HepG2 (cell line): ENCODE measurements around the gene NDUFAF8. TPM values are rescaled to one million over a fixed set of nuclear protein-coding genes. Genes with fewer than 3 reads are reported as not detected.
A peak's percentile ranks its signal among the peaks of the same experiment; 100 is the strongest.

ENCODE experiments used
- FLYWCH1 ChIP-seq: sonication (generic); formaldehyde crosslinking; IDR thresholded peaks from 2 replicates; pipeline ENCODE4 v1.8.1; 2023; ENCODE audit warnings: mild to moderate bottlenecking, missing genetic modification reagents
- FOXM1 ChIP-seq: sonication (generic); formaldehyde crosslinking; IDR thresholded peaks from 2 replicates; pipeline ENCODE4 v1.5.0; 2020; ENCODE audit warnings: missing genetic modification reagents
- GATA4 ChIP-seq: sonication (generic); IDR thresholded peaks from 2 replicates; pipeline ENCODE4 v1.6.1; 2016; ENCODE audit warnings: antibody characterized with exemption, low read depth, borderline replicate concordance
- IRF2 ChIP-seq: IDR thresholded peaks from 2 replicates; pipeline ENCODE4 v1.6.1; 2018; ENCODE audit warnings: missing genetic modification reagents, missing compliant biosample characterization
- MIXL1 ChIP-seq: IDR thresholded peaks from 2 replicates; pipeline ENCODE4 v1.6.1; 2016
- MYC ChIP-seq: sonication (generic); formaldehyde crosslinking; IDR thresholded peaks from 2 replicates; pipeline ENCODE4 v1.9.0; 2021; ENCODE audit warnings: missing genetic modification reagents, borderline replicate concordance
- NFE2L2 ChIP-seq: fragments of 150-350 bp; IDR thresholded peaks from 2 replicates; pipeline ENCODE4 v1.6.1; 2014; ENCODE audit warnings: low read length
- RFX5 ChIP-seq: IDR thresholded peaks from 2 replicates; pipeline ENCODE4 v1.6.1; 2011; ENCODE audit warnings: low read depth, low read length, improper control_type of control experiment
- RNF2 ChIP-seq: fragments of 450-650 bp; conservative IDR thresholded peaks from 2 replicates; pipeline ENCODE4 v1.6.1; 2016; ENCODE audit warnings: low read depth
- RXRB ChIP-seq: IDR thresholded peaks from 2 replicates; pipeline ENCODE4 v1.6.1; 2016; ENCODE audit warnings: borderline replicate concordance, missing genetic modification reagents, missing compliant biosample characterization
- SIN3A ChIP-seq: IDR thresholded peaks from 2 replicates; pipeline ENCODE4 v1.6.1; 2011; ENCODE audit warnings: low read depth, mild to moderate bottlenecking, control low read depth, low read length, borderline replicate concordance
- SIX1 ChIP-seq: sonication (generic); formaldehyde crosslinking; IDR thresholded peaks from 2 replicates; pipeline ENCODE4 v1.4.0; 2020; ENCODE audit warnings: missing genetic modification reagents, borderline replicate concordance
- TBX3 ChIP-seq: fragments of 450-650 bp; IDR thresholded peaks from 2 replicates; pipeline ENCODE4 v1.6.1; 2017; ENCODE audit warnings: antibody characterized with exemption, mild to moderate bottlenecking, inconsistent platforms, borderline replicate concordance
- TP53 ChIP-seq: sonication (generic); formaldehyde crosslinking; conservative IDR thresholded peaks from 2 replicates; pipeline ENCODE4 v1.4.0; 2020; ENCODE audit warnings: missing genetic modification reagents
- U2AF2 ChIP-seq: fragments of 200-400 bp; formaldehyde crosslinking; IDR thresholded peaks from 2 replicates; pipeline ENCODE4 v1.6.1; 2017; ENCODE audit warnings: low read depth, mild to moderate bottlenecking, low read length
- ZNF24 ChIP-seq: fragments of 450-650 bp; IDR thresholded peaks from 2 replicates; pipeline ENCODE4 v1.6.1; 2017; ENCODE audit warnings: antibody characterized with exemption, mild to moderate bottlenecking
- ZNF263 ChIP-seq: sonication (generic); formaldehyde crosslinking; IDR thresholded peaks from 2 replicates; pipeline ENCODE4 v1.4.0; 2020; ENCODE audit warnings: missing genetic modification reagents
- ZNF326 ChIP-seq: sonication (generic); formaldehyde crosslinking; IDR thresholded peaks from 2 replicates; pipeline ENCODE4 v1.4.0; 2020; ENCODE audit warnings: missing genetic modification reagents, borderline replicate concordance
- ZNF382 ChIP-seq: sonication (generic); formaldehyde crosslinking; IDR thresholded peaks from 2 replicates; pipeline ENCODE4 v1.5.0; 2020; ENCODE audit warnings: missing genetic modification reagents, mild to moderate bottlenecking, borderline replicate concordance
- ZNF792 ChIP-seq: IDR thresholded peaks from 2 replicates; pipeline ENCODE4 v1.6.1; 2016
- polyA plus RNA-seq, 8 experiments: library from polyadenylated mRNA; depleted of rRNA in 3 of 8; stranded (reverse) in 7 of 8; unstranded in 1 of 8; fragments of >200 nt; fragmentation: Illumina TruSeq in 4 of 8; extraction: Trizol in 4 of 8; gene quantifications; 2 replicates each; pipeline versions ENCODE4 v1.2.1 to v1.2.3, GENCODE V29; 2011 to 2016; ENCODE audit warnings: low read depth in 4 of 8, missing spikeins in 1 of 8, mixed read lengths in 1 of 8; ENCODE audit not compliant: insufficient read depth in 1 of 8
- total RNA-seq, 5 experiments: library from RNA; depleted of rRNA; stranded (reverse); fragments of >200 nt; fragmentation: Illumina TruSeq; extraction: Trizol; gene quantifications; 2 replicates each; pipeline ENCODE4 v1.2.3, GENCODE V29; 2016; ENCODE audit warnings: low read depth in 1 of 5
- TF ChIP-seq, protein P1 (sequence below): sonication (generic); formaldehyde crosslinking; conservative IDR thresholded peaks from 2 replicates; pipeline ENCODE4 v1.4.0; 2020; ENCODE audit warnings: missing genetic modification reagents
- TF ChIP-seq, protein P2 (sequence below): IDR thresholded peaks from 2 replicates; pipeline ENCODE4 v1.6.1; 2016; ENCODE audit warnings: low read depth, control low read depth
- TF ChIP-seq, protein P3 (sequence below): sonication (generic); formaldehyde crosslinking; IDR thresholded peaks from 2 replicates; pipeline ENCODE4 v1.8.0; 2022; ENCODE audit warnings: missing genetic modification reagents, low read depth, mild to moderate bottlenecking, borderline replicate concordance
- TF ChIP-seq, protein P4 (sequence below): IDR thresholded peaks from 2 replicates; pipeline ENCODE4 v1.6.1; 2016; ENCODE audit warnings: missing compliant biosample characterization, missing genetic modification reagents, borderline replicate concordance
- TF ChIP-seq, protein P5 (sequence below): sonication (generic); formaldehyde crosslinking; IDR thresholded peaks from 2 replicates; pipeline ENCODE4 v1.8.0; 2022; ENCODE audit warnings: mild to moderate bottlenecking, missing genetic modification reagents, moderate library complexity

The NDUFAF8 gene
- total and polyA plus RNA-seq, 2 of the 13 experiments (the other 11 are each of a cell fraction or from before 2014, with no cell fraction given), result 75.6 to 233 TPM

DNA sequence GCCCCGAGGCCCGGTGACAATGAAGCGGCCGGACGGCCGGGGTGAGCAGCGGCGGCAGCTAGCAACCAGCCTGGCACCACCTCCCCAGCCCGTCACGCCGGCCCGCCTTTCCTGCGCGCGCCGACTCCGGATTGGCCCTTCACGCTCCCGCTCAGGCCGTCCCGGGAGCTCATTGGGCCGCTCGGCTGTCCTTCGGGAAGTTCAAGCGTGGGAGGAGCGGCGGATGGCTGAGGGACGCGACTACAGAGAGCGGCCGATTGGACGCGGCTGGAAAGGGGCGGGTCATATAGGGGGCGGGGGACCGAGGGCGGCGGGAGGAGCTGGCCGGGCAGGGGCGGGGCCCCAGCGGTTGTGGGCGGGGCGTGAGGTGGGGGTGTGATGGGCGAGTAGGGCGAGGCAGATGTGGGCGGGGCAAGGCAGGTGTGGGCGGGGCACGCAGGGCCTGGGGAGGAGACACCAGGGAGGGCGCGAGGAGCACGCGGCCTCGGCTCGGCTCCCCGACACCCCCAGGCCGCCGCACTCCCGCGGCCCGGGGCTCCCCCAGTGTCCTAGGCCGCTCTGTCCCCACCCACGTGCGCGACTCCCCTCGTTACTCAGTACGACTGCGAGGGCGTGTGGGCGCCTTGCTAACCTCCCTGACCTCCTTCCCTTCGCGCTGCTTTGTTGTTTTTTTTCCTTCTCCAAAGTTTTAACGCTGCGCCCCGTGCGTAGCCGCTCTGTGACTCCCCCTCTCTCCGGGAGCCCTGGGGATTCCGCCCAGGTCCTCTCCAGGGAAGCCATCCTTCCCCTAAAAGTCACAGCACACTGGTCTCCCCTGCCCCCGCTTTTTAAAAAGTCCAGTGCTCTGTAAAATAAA, 16.0 kb upstream of the NDUFAF8 start, which contains the start of gene CEP131 (continued):
- TF ChIP-seq SIN3A (peak; percentile 65; the same call in 1 of the 2 replicates), IRF2 (CRISPR knock-in tag) (no peak), SIX1 (CRISPR knock-in tag) (no peak), FOXM1 (CRISPR knock-in tag) (no peak), MIXL1 (CRISPR knock-in tag) (no peak), ZNF792 (CRISPR knock-in tag) (peak; percentile 33; the same call in 1 of the 2 replicates), ZNF263 (peak; percentile 28; the same call in 1 of the 2 replicates), MYC (CRISPR knock-in tag) (peak; percentile 95), RNF2 (peak; percentile 67), TBX3 (no peak), TP53 (CRISPR knock-in tag) (no peak), ZNF24 (no peak), NFE2L2 (no peak), ZNF382 (CRISPR knock-in tag) (no peak), FLYWCH1 (CRISPR knock-in tag) (peak; percentile 38; the same call in 1 of the 2 replicates), RXRB (CRISPR knock-in tag) (peak; percentile 44), RFX5 (peak; percentile 83), U2AF2 (no peak), ZNF326 (no peak), GATA4 (0 out of 2 replicates have a peak, but pooled peaks have one; percentile 36)
- TF ChIP-seq, protein P1, sequence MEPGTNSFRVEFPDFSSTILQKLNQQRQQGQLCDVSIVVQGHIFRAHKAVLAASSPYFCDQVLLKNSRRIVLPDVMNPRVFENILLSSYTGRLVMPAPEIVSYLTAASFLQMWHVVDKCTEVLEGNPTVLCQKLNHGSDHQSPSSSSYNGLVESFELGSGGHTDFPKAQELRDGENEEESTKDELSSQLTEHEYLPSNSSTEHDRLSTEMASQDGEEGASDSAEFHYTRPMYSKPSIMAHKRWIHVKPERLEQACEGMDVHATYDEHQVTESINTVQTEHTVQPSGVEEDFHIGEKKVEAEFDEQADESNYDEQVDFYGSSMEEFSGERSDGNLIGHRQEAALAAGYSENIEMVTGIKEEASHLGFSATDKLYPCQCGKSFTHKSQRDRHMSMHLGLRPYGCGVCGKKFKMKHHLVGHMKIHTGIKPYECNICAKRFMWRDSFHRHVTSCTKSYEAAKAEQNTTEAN (CRISPR knock-in tag), result no peak
- TF ChIP-seq, protein P2, sequence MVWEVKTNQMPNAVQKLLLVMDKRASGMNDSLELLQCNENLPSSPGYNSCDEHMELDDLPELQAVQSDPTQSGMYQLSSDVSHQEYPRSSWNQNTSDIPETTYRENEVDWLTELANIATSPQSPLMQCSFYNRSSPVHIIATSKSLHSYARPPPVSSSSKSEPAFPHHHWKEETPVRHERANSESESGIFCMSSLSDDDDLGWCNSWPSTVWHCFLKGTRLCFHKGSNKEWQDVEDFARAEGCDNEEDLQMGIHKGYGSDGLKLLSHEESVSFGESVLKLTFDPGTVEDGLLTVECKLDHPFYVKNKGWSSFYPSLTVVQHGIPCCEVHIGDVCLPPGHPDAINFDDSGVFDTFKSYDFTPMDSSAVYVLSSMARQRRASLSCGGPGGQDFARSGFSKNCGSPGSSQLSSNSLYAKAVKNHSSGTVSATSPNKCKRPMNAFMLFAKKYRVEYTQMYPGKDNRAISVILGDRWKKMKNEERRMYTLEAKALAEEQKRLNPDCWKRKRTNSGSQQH (CRISPR knock-in tag), result 0 out of 2 replicates have a peak, but pooled peaks have one; percentile 38
- TF ChIP-seq, protein P3, sequence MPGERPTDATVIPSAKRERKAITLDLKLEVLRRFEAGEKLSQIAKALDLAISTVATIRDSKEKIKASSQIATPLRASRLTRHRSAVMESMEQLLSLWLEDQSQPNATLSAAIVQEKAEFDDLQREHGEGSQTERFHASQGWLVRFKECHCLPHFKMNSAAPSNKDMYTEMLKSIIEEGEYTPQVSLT (CRISPR knock-in tag), result no peak
- TF ChIP-seq, protein P4, sequence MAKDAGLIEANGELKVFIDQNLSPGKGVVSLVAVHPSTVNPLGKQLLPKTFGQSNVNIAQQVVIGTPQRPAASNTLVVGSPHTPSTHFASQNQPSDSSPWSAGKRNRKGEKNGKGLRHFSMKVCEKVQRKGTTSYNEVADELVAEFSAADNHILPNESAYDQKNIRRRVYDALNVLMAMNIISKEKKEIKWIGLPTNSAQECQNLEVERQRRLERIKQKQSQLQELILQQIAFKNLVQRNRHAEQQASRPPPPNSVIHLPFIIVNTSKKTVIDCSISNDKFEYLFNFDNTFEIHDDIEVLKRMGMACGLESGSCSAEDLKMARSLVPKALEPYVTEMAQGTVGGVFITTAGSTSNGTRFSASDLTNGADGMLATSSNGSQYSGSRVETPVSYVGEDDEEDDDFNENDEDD, result peak; percentile 98
- TF ChIP-seq, protein P5, sequence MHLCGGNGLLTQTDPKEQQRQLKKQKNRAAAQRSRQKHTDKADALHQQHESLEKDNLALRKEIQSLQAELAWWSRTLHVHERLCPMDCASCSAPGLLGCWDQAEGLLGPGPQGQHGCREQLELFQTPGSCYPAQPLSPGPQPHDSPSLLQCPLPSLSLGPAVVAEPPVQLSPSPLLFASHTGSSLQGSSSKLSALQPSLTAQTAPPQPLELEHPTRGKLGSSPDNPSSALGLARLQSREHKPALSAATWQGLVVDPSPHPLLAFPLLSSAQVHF (CRISPR knock-in tag), result no peak; the same call in none of the 2 replicates
